A549 (cell line): Measurements from ENCODE around the gene NCAPD3. TPM values are rescaled to one million over a fixed set of nuclear protein-coding genes. Genes with fewer than 3 reads are reported as not detected.
A peak's percentile ranks its signal among the peaks of the same experiment; 100 is the strongest.
"Not testable (repeated sequence)": the region's sequence is repeated elsewhere in the genome, so short reads cannot be mapped to it uniquely, and the experiment has no call there.

Experiments used
- ATAC-seq, 2 experiments: fragments of 200-7000 bp in 1 of 2; fragments of >200 bp in 1 of 2; cut with Nextera tagmentation in 1 of 2; cut with Tn5 transposase in 1 of 2; 3 replicates each; pipeline versions ENCODE4 v1.8.0 to v1.9.1; 2018 to 2020; ENCODE audit warnings: mild to moderate bottlenecking in 1 of 2, moderate library complexity in 1 of 2
- CTCF ChIA-PET: fragments of 300-600 bp; sonication (Branson Sonifier 250); formaldehyde crosslinking; extraction: SDS; loops from one replicate; lab custom pipeline; 2021; ENCODE audit warnings: antibody characterized with exemption, inconsistent platforms; lab: Yijun Ruan, JAX
- POLR2A ChIA-PET: fragments of 350-600 bp; formaldehyde crosslinking; extraction: SDS; loops from one replicate; lab custom pipeline; 2021; ENCODE audit warnings: antibody characterized with exemption, inconsistent platforms; lab: Yijun Ruan, JAX
- DNase-seq, 2 experiments: peaks; one replicate each; pipeline versions ENCODE4 v3.0.0 to v3.0.0-alpha.2; 2011 to 2016; ENCODE audit warnings: low read depth in 1 of 2, low spot score in 1 of 2
- FAIRE-seq: peaks from 2 replicates; lab custom pipeline; 2011; peaks lifted over from hg19 to GRCh38; lab: Jason Lieb, UNC
- H3K27ac ChIP-seq, 2 experiments: fragments of >200 bp; sonication (Bioruptor Twin); formaldehyde crosslinking; 3 replicates each; pipeline ENCODE4 v1.5.1; 2016 to 2017
- H3K4me1 ChIP-seq: fragments of >200 bp; sonication (Bioruptor Twin); formaldehyde crosslinking; 3 replicates; pipeline ENCODE4 v1.6.1; 2016
- H3K4me2 ChIP-seq: fragments of >200 bp; sonication (Bioruptor Twin); formaldehyde crosslinking; 3 replicates; pipeline ENCODE4 v1.6.1; 2016
- H3K4me3 ChIP-seq: fragments of >200 bp; sonication (Bioruptor Twin); formaldehyde crosslinking; 3 replicates; pipeline ENCODE4 v1.5.1; 2016
- H3K9me3 ChIP-seq: fragments of >200 bp; sonication (Bioruptor Twin); formaldehyde crosslinking; 3 replicates; pipeline ENCODE4 v1.6.1; 2016
- CBX8 ChIP-seq: fragments of 200-600 bp; sonication (generic); IDR thresholded peaks from 2 replicates; pipeline ENCODE4 v1.6.1; 2016
- EHF ChIP-seq: fragments of 250-450 bp; sonication (Bioruptor Pico); IDR thresholded peaks from 2 replicates; pipeline ENCODE4 v1.5.0; 2020; ENCODE audit warnings: mild to moderate bottlenecking
- EHMT2 ChIP-seq: fragments of 200-600 bp; sonication (generic); IDR thresholded peaks from 2 replicates; pipeline ENCODE4 v1.6.1; 2016; ENCODE audit warnings: antibody characterized with exemption, low read depth, mild to moderate bottlenecking, moderate library complexity
- GATA3 ChIP-seq: IDR thresholded peaks from 2 replicates; pipeline ENCODE4 v1.6.1; 2012; ENCODE audit warnings: borderline replicate concordance
- HDAC2 ChIP-seq: fragments of 200-600 bp; sonication (generic); IDR thresholded peaks from 2 replicates; pipeline ENCODE4 v1.6.1; 2016
- MAFK ChIP-seq: fragments of 450-650 bp; IDR thresholded peaks from 2 replicates; pipeline ENCODE4 v1.6.1; 2014; ENCODE audit not compliant: partially characterized antibody
- NR3C1 ChIP-seq: fragments of >200 bp; sonication (Bioruptor Twin); formaldehyde crosslinking; IDR thresholded peaks from 3 replicates; pipeline ENCODE4 v1.6.1; 2017
- POLR2A ChIP-seq: IDR thresholded peaks from 2 replicates; pipeline ENCODE4 v1.6.1; 2012; ENCODE audit warnings: mild to moderate bottlenecking, low read length
- SMC3 ChIP-seq: fragments of >200 bp; sonication (Bioruptor Twin); formaldehyde crosslinking; IDR thresholded peaks from 3 replicates; pipeline ENCODE4 v1.6.1; 2018; ENCODE audit warnings: inconsistent platforms
- TFCP2L1 ChIP-seq: fragments of 250-450 bp; sonication (Bioruptor Pico); IDR thresholded peaks from 2 replicates; pipeline ENCODE4 v1.5.0; 2021; ENCODE audit warnings: mild to moderate bottlenecking
- TP53 ChIP-seq: fragments of 250-450 bp; sonication (Bioruptor Pico); IDR thresholded peaks from 2 replicates; pipeline ENCODE4 v1.5.0; 2021; ENCODE audit warnings: mild to moderate bottlenecking, moderate library complexity
- ZFP36 ChIP-seq: fragments of 450-650 bp; IDR thresholded peaks from 2 replicates; pipeline ENCODE4 v1.6.1; 2014; ENCODE audit warnings: borderline replicate concordance; ENCODE audit not compliant: partially characterized antibody
- ZSCAN20 ChIP-seq: fragments of 250-450 bp; sonication (Bioruptor Pico); IDR thresholded peaks from 2 replicates; pipeline ENCODE4 v1.8.0; 2022; ENCODE audit warnings: mild to moderate bottlenecking, moderate library complexity
- WGBS: methylation state at CpG from one replicate; pipeline ENCODE4 v1.1.6; 2017; ENCODE audit errors: missing lambda C conversion rate; 5-methylcytosine and 5-hydroxymethylcytosine counted together
- polyA plus RNA-seq, 4 experiments: library from polyadenylated mRNA; depleted of rRNA in 3 of 4; stranded (reverse); fragments of >200 nt; fragmentation: RNase III in 1 of 4; extraction: RNeasy Plus Mini Kit Qiagen cat#74134 plus additional on column Dnase treatment in 1 of 4; gene quantifications; 2 replicates in 3 of 4; 3 replicates in 1 of 4; pipeline ENCODE4 v1.2.3, GENCODE V29; 2011 to 2017
- TF ChIP-seq, protein P1 (sequence below): fragments of 450-650 bp; IDR thresholded peaks from 2 replicates; pipeline ENCODE4 v1.6.1; 2014; ENCODE audit warnings: antibody characterized with exemption
- TF ChIP-seq, protein P2 (sequence below): fragments of 250-450 bp; sonication (Bioruptor Pico); IDR thresholded peaks from 2 replicates; pipeline ENCODE4 v1.5.0; 2021; ENCODE audit warnings: mild to moderate bottlenecking, moderate library complexity, borderline replicate concordance
- TF ChIP-seq, protein P3 (sequence below): fragments of 150-350 bp; IDR thresholded peaks from 2 replicates; pipeline ENCODE4 v1.6.1; 2014; ENCODE audit warnings: low read depth, mild to moderate bottlenecking, low read length
- TF ChIP-seq, protein P4 (sequence below): fragments of >200 bp; sonication (Bioruptor Twin); formaldehyde crosslinking; IDR thresholded peaks from 3 replicates; pipeline ENCODE4 v1.6.1; 2016

The NCAPD3 gene
- polyA plus RNA-seq, 2 of the 4 experiments (the other 2 are of a cell fraction) = 26.6 to 36.0 TPM

DNA sequence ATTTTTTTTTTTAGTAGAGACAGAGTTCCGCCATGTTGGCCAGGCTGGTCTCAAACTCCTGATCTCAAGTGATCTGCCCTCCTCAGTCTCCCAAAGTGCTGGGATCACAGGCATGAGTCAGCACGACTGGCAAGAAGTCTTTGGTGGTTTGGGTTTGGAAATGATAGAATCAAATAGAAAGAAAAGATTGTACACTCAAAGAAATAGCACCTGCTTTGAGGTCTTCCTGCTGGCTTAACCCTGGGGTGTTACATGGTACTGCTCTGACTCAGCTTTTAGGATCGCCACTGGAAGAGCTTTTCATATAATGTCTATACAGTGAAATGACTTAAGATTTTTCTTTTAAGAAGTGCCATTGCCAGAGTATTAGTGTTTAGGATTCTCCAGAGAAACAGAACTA is 104.7 kb downstream of the NCAPD3 start (continued):
- TF ChIP-seq, protein P1, sequence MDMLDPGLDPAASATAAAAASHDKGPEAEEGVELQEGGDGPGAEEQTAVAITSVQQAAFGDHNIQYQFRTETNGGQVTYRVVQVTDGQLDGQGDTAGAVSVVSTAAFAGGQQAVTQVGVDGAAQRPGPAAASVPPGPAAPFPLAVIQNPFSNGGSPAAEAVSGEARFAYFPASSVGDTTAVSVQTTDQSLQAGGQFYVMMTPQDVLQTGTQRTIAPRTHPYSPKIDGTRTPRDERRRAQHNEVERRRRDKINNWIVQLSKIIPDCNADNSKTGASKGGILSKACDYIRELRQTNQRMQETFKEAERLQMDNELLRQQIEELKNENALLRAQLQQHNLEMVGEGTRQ = no peak
- no peak for TF ChIP-seq NR3C1
- no peak for TF ChIP-seq EHMT2
- TF ChIP-seq ZFP36 = no peak
- no peak for TF ChIP-seq POLR2A
- TF ChIP-seq, protein P2, sequence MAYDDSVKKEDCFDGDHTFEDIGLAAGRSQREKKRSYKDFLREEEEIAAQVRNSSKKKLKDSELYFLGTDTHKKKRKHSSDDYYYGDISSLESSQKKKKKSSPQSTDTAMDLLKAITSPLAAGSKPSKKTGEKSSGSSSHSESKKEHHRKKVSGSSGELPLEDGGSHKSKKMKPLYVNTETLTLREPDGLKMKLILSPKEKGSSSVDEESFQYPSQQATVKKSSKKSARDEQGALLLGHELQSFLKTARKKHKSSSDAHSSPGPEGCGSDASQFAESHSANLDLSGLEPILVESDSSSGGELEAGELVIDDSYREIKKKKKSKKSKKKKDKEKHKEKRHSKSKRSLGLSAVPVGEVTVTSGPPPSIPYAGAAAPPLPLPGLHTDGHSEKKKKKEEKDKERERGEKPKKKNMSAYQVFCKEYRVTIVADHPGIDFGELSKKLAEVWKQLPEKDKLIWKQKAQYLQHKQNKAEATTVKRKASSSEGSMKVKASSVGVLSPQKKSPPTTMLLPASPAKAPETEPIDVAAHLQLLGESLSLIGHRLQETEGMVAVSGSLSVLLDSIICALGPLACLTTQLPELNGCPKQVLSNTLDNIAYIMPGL (CRISPR knock-in tag) = no peak

- H3K4me1 ChIP-seq = no peaks in the 10 kb centered on the region
- no peak overlapping the region for H3K27ac ChIP-seq
- H3K9me3 ChIP-seq = no peaks in the 10 kb centered on the region
- no peak for FAIRE-seq
- no peak overlapping the region for H3K4me2 ChIP-seq
- CTCF ChIA-PET = no interaction called here
- no peak overlapping the region for H3K4me3 ChIP-seq
- DNase-seq = no peak
- TF ChIP-seq ZSCAN20 (CRISPR knock-in tag) (no peak), SMC3 (no peak), GATA3 (no peak), POLR2A (no peak), HDAC2 (no peak), CBX8 (no peak), TFCP2L1 (CRISPR knock-in tag) (no peak), EHF (no peak)
- TF ChIP-seq, protein P3, sequence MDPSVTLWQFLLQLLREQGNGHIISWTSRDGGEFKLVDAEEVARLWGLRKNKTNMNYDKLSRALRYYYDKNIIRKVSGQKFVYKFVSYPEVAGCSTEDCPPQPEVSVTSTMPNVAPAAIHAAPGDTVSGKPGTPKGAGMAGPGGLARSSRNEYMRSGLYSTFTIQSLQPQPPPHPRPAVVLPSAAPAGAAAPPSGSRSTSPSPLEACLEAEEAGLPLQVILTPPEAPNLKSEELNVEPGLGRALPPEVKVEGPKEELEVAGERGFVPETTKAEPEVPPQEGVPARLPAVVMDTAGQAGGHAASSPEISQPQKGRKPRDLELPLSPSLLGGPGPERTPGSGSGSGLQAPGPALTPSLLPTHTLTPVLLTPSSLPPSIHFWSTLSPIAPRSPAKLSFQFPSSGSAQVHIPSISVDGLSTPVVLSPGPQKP = no peak
- TF ChIP-seq, all 56 proteins: peak for 0
- ATAC-seq = no peak
- POLR2A ChIA-PET = no interaction called here
Observed at GRCh38 chr11:134118006-134118405, 105.8 kb downstream of the NCAPD3 start.

DNA sequence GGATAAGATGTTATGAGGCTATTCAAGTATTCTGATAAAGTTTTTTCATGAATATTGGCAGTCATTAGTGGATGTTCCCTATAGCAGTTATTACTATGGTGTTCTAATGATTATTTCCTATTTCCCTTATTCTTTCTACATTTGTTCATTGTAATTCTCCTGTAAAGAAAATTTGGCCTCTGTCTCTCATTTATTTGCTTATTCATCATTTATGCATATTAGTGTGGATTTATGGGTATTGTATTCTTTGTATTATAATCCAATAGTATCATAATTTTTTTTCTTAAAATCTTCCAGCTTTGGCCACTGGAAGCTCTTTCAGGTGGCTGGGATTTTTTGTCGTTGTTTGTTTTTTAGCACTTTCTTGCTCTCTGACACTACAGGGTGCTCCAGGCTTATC is 107.6 kb downstream of the NCAPD3 start:
- CTCF ChIA-PET = no interaction called here
- DNase-seq (no peak), ATAC-seq (no peak), FAIRE-seq (no peak)
- no peak overlapping the region for H3K4me3 ChIP-seq
- no peak overlapping the region for H3K4me2 ChIP-seq
- H3K27ac ChIP-seq = no peak overlapping the region
- peak; percentile 43 for TF ChIP-seq MAFK
- no peak for TF ChIP-seq TP53
- H3K4me1 ChIP-seq = no peaks in the 10 kb centered on the region
- POLR2A ChIA-PET = no interaction called here
- H3K9me3 ChIP-seq = no peaks in the 10 kb centered on the region
- 4% methylated on average over 1 of the region's 1 CpG for WGBS

DNA sequence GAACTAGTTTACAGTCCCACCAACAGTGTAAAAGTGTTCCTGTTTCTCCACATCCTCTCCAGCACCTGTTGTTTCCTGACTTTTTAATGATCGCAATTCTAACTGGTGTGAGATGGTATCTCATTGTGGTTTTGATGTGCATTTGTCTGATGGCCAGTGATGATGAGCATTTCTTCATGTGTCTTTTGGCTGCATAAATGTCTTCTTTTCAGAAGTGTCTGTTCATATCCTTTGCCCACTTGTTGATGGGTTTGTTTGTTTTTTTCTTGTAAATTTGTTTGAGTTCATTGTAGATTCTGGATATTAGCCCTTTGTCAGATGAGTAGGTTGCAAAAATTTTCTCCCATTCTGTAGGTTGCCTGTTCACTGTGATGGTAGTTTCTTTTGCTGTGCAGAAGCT is 110.0 kb downstream of the NCAPD3 start:
- FAIRE-seq, H3K4me2 ChIP-seq, H3K27ac ChIP-seq, DNase-seq, POLR2A ChIA-PET, H3K9me3 ChIP-seq, H3K4me1 ChIP-seq, H3K4me3 ChIP-seq, ATAC-seq, CTCF ChIA-PET: not testable (repeated sequence)
- no CpG with 5 or more reads among the region's 1 CpG for WGBS

- FAIRE-seq (no peak), DNase-seq (no peak), ATAC-seq (no peak)
- ChIA-PET CTCF (no interaction called here), POLR2A (no interaction called here)
- Histone ChIP-seq H3K4me1 (no peaks in the 10 kb centered on the region), H3K27ac (no peak overlapping the region), H3K4me2 (no peak overlapping the region), H3K9me3 (peaks cover 6% of the 10 kb centered on the region; the same call in 1 of the 3 replicates), H3K4me3 (no peak overlapping the region)
- 24% methylated on average over 5 of the region's 5 CpGs for WGBS
- TF ChIP-seq MAFK = peak; percentile 34
- TF ChIP-seq, protein P4, sequence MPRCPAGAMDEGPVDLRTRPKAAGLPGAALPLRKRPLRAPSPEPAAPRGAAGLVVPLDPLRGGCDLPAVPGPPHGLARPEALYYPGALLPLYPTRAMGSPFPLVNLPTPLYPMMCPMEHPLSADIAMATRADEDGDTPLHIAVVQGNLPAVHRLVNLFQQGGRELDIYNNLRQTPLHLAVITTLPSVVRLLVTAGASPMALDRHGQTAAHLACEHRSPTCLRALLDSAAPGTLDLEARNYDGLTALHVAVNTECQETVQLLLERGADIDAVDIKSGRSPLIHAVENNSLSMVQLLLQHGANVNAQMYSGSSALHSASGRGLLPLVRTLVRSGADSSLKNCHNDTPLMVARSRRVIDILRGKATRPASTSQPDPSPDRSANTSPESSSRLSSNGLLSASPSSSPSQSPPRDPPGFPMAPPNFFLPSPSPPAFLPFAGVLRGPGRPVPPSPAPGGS = no peak
Observed at GRCh38 chr11:134110252-134110815, 113.4 kb downstream of the NCAPD3 start.
